ENCODE data around the gene TIPARP. TPM values are rescaled to one million over a fixed set of nuclear protein-coding genes. Genes with fewer than 3 reads are reported as not detected.

TIPARP gene
- total and polyA plus RNA-seq, 2 of the 13 experiments (the other 11 are each of a cell fraction or from before 2014, with no cell fraction given), result 7.3 to 19.7 TPM

DNA sequence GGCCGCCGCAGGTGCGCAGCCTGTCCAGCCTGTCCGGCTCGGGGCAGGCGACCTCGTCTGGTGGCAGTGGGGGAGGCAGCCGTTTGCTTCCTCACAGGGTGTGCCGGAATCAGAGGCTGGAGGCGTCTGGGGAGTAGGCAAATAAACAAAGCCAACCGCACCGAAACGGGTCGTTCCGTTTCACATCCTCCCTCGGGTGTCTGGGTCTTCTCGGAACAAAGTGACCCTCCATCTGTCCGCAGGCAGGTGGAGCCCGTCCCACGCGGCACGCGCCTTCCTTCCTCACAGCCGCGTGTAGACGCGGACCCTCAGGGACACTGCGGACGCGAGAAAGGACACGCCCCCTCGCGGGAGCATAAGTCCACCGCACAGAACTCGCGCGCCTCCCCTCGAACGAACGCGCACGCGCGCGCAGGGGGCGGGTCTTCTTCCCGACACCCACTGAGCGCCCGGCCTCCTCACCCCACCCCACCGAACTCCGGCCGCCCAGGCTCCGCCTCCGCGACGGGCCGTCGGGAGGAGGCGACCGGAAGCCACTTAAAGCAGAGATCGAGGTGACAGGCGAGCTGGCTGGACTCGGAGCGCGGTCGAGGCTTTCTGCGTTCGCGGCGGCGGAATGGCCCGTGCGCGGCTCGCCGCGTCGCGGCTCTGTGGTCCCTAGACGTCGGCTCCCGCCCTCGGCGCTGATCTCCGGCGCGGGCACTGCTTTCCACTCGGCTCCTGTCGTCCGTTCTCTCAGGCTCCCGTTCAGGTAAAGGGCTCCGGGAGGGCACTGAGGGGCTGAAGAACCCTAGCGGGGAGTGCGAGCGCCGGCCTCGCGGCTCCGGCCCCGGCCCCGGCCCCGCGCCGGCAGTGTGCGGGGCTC lies at the start of gene TIPARP (continued):
- TF ChIP-seq, protein P1, sequence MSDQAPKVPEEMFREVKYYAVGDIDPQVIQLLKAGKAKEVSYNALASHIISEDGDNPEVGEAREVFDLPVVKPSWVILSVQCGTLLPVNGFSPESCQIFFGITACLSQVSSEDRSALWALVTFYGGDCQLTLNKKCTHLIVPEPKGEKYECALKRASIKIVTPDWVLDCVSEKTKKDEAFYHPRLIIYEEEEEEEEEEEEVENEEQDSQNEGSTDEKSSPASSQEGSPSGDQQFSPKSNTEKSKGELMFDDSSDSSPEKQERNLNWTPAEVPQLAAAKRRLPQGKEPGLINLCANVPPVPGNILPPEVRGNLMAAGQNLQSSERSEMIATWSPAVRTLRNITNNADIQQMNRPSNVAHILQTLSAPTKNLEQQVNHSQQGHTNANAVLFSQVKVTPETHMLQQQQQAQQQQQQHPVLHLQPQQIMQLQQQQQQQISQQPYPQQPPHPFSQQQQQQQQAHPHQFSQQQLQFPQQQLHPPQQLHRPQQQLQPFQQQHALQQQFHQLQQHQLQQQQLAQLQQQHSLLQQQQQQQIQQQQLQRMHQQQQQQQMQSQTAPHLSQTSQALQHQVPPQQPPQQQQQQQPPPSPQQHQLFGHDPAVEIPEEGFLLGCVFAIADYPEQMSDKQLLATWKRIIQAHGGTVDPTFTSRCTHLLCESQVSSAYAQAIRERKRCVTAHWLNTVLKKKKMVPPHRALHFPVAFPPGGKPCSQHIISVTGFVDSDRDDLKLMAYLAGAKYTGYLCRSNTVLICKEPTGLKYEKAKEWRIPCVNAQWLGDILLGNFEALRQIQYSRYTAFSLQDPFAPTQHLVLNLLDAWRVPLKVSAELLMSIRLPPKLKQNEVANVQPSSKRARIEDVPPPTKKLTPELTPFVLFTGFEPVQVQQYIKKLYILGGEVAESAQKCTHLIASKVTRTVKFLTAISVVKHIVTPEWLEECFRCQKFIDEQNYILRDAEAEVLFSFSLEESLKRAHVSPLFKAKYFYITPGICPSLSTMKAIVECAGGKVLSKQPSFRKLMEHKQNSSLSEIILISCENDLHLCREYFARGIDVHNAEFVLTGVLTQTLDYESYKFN (CRISPR knock-in tag; conservative IDR thresholded peaks at IDR 0.05), result peak; percentile 77
- TF ChIP-seq, protein P2, sequence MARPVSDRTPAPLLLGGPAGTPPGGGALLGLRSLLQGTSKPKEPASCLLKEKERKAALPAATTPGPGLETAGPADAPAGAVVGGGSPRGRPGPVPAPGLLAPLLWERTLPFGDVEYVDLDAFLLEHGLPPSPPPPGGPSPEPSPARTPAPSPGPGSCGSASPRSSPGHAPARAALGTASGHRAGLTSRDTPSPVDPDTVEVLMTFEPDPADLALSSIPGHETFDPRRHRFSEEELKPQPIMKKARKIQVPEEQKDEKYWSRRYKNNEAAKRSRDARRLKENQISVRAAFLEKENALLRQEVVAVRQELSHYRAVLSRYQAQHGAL (CRISPR knock-in tag; IDR thresholded peaks at IDR 0.05; ENCODE audit: not compliant biosample characterization), result no peak
- TF ChIP-seq FOXO4 (CRISPR knock-in tag; conservative IDR thresholded peaks at IDR 0.05) (no peak), HNRNPLL (IDR thresholded peaks at IDR 0.05; ENCODE audit: low read depth, low read length, poor library complexity, severe bottlenecking) (peak; percentile 90), NR2F1 (CRISPR knock-in tag; IDR thresholded peaks at IDR 0.05) (no peak), KAT7 (CRISPR knock-in tag; IDR thresholded peaks at IDR 0.05; ENCODE audit: borderline replicate concordance) (no peak; the same call in 1 of the 2 replicates), MTERF4 (CRISPR knock-in tag; IDR thresholded peaks at IDR 0.05) (peak; percentile 61), ZSCAN5A (CRISPR knock-in tag; IDR thresholded peaks at IDR 0.05; ENCODE audit: borderline replicate concordance) (peak; percentile 97; the same call in 1 of the 2 replicates), ADNP (CRISPR knock-in tag; IDR thresholded peaks at IDR 0.05) (no peak), MIXL1 (CRISPR knock-in tag; IDR thresholded peaks at IDR 0.05) (peak; percentile 55), ZNF367 (CRISPR knock-in tag; IDR thresholded peaks at IDR 0.05; ENCODE audit: borderline replicate concordance) (0 out of 2 replicates have a peak, but pooled peaks have one; percentile 69), ZSCAN12 (CRISPR knock-in tag; IDR thresholded peaks at IDR 0.05) (no peak), MXI1 (IDR thresholded peaks at IDR 0.05; ENCODE audit: borderline replicate concordance, low read depth, low read length) (peak; percentile 85; the same call in 2 of the 3 replicates)
